ENCODE results near the gene PSTPIP2. TPM values are rescaled to one million over a fixed set of nuclear protein-coding genes. Genes with fewer than 3 reads are reported as not detected.

The PSTPIP2 gene
- total and polyA plus RNA-seq, 7 donors, result 0.48 to 18.8 (median 7.0) TPM

- H3K36me3 ChIP-seq (ENCODE audit: insufficient read depth in 1 of 2, low read depth in 1 of 2), result peaks cover 9 to 98% of the 10 kb centered on the region in 2 donors
- no peak overlapping the region for H3K27ac ChIP-seq
- no peaks in the 10 kb centered on the region for H3K27me3 ChIP-seq (ENCODE audit: insufficient read depth in 3 of 3, low read length in 2 of 3)
- DNase-seq (no peak), ATAC-seq (no peak)
- TF ChIP-seq CTCF (IDR thresholded peaks at IDR 0.05), result no peak
- H3K9me3 ChIP-seq, result no peaks in the 10 kb centered on the region
- 72 to 88% (median 87%) methylated on average over 2 of the region's 2 CpGs for WGBS, 3 donors
- H3K4me1 ChIP-seq, result no peaks in the 10 kb centered on the region
- H3K4me3 ChIP-seq, result no peak overlapping the region
- intact Hi-C loops (cut with DNase I), result no loop called here
Measured at GRCh38 chr18:45938488-45938935, 133.5 kb downstream of the PSTPIP2 start.

GRCh38 chr18:45935591-45936335 is 136.3 kb downstream of the PSTPIP2 start:
- intact Hi-C loops (cut with DNase I), result no loop called here
- TF ChIP-seq CTCF (IDR thresholded peaks at IDR 0.05), result no peak
- H3K4me3 ChIP-seq, result no peak overlapping the region
- ATAC-seq (no peak), DNase-seq (no peak)
- H3K27ac ChIP-seq, result no peak overlapping the region
- H3K4me1 ChIP-seq, result no peaks in the 10 kb centered on the region
- peaks cover 3 to 95% of the 10 kb centered on the region in 2 donors for H3K36me3 ChIP-seq (ENCODE audit: insufficient read depth in 1 of 2, low read depth in 1 of 2)
- no peaks in the 10 kb centered on the region for H3K9me3 ChIP-seq
- no peaks in the 10 kb centered on the region for H3K27me3 ChIP-seq (ENCODE audit: insufficient read depth in 3 of 3, low read length in 2 of 3)
- 86 to 93% (median 89%) methylated on average over 3 of the region's 3 CpGs for WGBS, 3 donors

Other genes starting within 250 kb of the PSTPIP2 start
- not detected for gene SIGLEC15, start 246.6 kb downstream of the PSTPIP2 start, total RNA-seq
- gene SIGLEC15, start 246.6 kb downstream of the PSTPIP2 start, polyA plus RNA-seq, result not detected
- 10 to 100 TPM; 11.9 to 19.9 (median 16.0) TPM for gene EPG5, start 104.9 kb downstream of the PSTPIP2 start, total RNA-seq
- gene EPG5, start 104.9 kb downstream of the PSTPIP2 start, polyA plus RNA-seq, result 1 to 10 TPM; 4.4 to 5.8 (median 5.5) TPM
- gene ATP5F1A, start 26.0 kb upstream of the PSTPIP2 start, total RNA-seq, result 1,000 to 10,000 TPM in 1 of 4 donors, 100 to 1,000 TPM in 3; 654 to 1,102 (median 753) TPM
- gene ATP5F1A, start 26.0 kb upstream of the PSTPIP2 start, polyA plus RNA-seq, result 100 to 1,000 TPM; 754 to 939 (median 892) TPM
- 1 to 10 TPM; 2.8 to 7.5 (median 4.8) TPM for gene HAUS1, start 32.1 kb upstream of the PSTPIP2 start, total RNA-seq
- 10 to 100 TPM in 1 of 3 donors, 1 to 10 TPM in 2; 6.3 to 16.3 (median 9.0) TPM for gene HAUS1, start 32.1 kb upstream of the PSTPIP2 start, polyA plus RNA-seq

Data from psoas muscle (tissue), 8 donors.